ENCODE data around the gene LAPTM5. TPM values are rescaled to one million over a fixed set of nuclear protein-coding genes. Genes with fewer than 3 reads are reported as not detected.
A peak's percentile ranks its signal among the peaks of the same experiment; 100 is the strongest.

The LAPTM5 gene
- total RNA-seq, 4 donors from 2014 or later, result 2.3 to 14.8 (median 10.1) TPM

DNA sequence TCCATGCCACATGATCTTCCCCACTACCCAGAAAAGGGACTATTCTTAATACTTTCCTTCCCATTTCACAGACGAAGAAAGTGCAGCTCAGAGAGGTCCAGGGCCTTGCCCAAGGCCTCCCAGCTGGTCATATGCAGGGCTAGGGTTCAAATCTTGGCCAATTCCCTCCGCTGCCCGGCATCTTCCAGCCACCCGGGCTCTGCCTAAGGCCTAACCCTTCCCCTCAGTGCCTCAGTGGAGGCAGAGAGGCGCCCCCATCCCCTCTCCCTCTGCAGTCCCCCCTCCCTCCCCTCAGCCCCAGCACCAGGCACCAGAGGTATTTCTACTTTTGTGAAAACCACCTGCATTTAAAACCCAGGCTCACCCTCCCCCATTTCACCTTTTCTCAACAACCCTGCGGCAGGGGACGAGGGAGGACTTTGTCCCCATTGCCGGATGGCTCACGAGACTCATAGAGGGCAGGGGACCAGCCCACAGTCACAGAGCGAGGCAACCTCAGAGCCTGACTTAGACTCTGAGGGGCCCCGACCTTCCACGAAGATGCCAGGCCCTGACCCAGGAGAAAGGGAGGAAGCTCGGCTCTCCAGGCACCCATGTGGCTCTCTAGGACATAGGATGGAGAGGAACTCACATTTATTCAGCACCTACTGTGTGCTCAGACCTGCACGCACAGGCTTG is 12.3 kb downstream of the LAPTM5 start:
- TF ChIP-seq CTCF (IDR thresholded peaks at IDR 0.05 in 4 of 5, conservative IDR thresholded peaks at IDR 0.05 in 1 of 5) (no peak), POLR2A (IDR thresholded peaks at IDR 0.05) (no peak)
- Histone ChIP-seq H3K36me3 (no peaks in the 10 kb centered on the region), H3K4me3 (no peak overlapping the region), H3K27me3 (no peaks in the 10 kb centered on the region), H3K9me3 (no peaks in the 10 kb centered on the region), H3K4me1 (no peaks in the 10 kb centered on the region), H3K27ac (no peak overlapping the region)
- in situ Hi-C loops (cut with MboI; ENCODE audit: low sequenced_read_pairs in 4 of 4), result no loop called here
- intact Hi-C loops (cut with DNase I; ENCODE audit: low total_unique reads), result no loop called here
- no peak for DNase-seq
- ATAC-seq, result no peak

GRCh38 chr1:30744060-30744756 is 13.4 kb downstream of the LAPTM5 start:
- Histone ChIP-seq H3K4me3 (no peak overlapping the region), H3K27me3 (no peaks in the 10 kb centered on the region), H3K36me3 (no peaks in the 10 kb centered on the region), H3K9me3 (no peaks in the 10 kb centered on the region), H3K27ac (no peak overlapping the region), H3K4me1 (no peaks in the 10 kb centered on the region)
- ATAC-seq, result peak in 1 of 2 donors; percentile 51
- in situ Hi-C loops (cut with MboI; ENCODE audit: low sequenced_read_pairs in 4 of 4) (no loop called here), intact Hi-C loops (cut with DNase I; ENCODE audit: low total_unique reads) (no loop called here)
- TF ChIP-seq POLR2A (IDR thresholded peaks at IDR 0.05) (no peak), CTCF (IDR thresholded peaks at IDR 0.05 in 4 of 5, conservative IDR thresholded peaks at IDR 0.05 in 1 of 5) (no peak)
- no peak for DNase-seq

GRCh38 chr1:30743584-30744059 is 14.0 kb downstream of the LAPTM5 start:
- H3K4me3 ChIP-seq, result no peak overlapping the region
- H3K4me1 ChIP-seq, result no peaks in the 10 kb centered on the region
- intact Hi-C loops (cut with DNase I; ENCODE audit: low total_unique reads), result no loop called here
- no peaks in the 10 kb centered on the region for H3K27me3 ChIP-seq
- in situ Hi-C loops (cut with MboI; ENCODE audit: low sequenced_read_pairs in 4 of 4), result no loop called here
- H3K9me3 ChIP-seq, result no peaks in the 10 kb centered on the region
- no peak overlapping the region for H3K27ac ChIP-seq
- TF ChIP-seq POLR2A (IDR thresholded peaks at IDR 0.05) (no peak), CTCF (IDR thresholded peaks at IDR 0.05 in 4 of 5, conservative IDR thresholded peaks at IDR 0.05 in 1 of 5) (no peak)
- H3K36me3 ChIP-seq, result no peaks in the 10 kb centered on the region
- ATAC-seq, result peak in 1 of 2 donors; percentile 19
- DNase-seq, result no peak

GRCh38 chr1:30742963-30743559 is 14.5 kb downstream of the LAPTM5 start:
- TF ChIP-seq CTCF (IDR thresholded peaks at IDR 0.05 in 4 of 5, conservative IDR thresholded peaks at IDR 0.05 in 1 of 5), result no peak
- TF ChIP-seq POLR2A (IDR thresholded peaks at IDR 0.05), result no peak
- no peaks in the 10 kb centered on the region for H3K27me3 ChIP-seq
- ATAC-seq (no peak), DNase-seq (no peak)
- no peak overlapping the region for H3K4me3 ChIP-seq
- no peaks in the 10 kb centered on the region for H3K4me1 ChIP-seq
- in situ Hi-C loops (cut with MboI; ENCODE audit: low sequenced_read_pairs in 4 of 4), result no loop called here
- no peak overlapping the region for H3K27ac ChIP-seq
- H3K9me3 ChIP-seq, result no peaks in the 10 kb centered on the region
- no peaks in the 10 kb centered on the region for H3K36me3 ChIP-seq
- intact Hi-C loops (cut with DNase I; ENCODE audit: low total_unique reads), result no loop called here

All from gastrocnemius medialis (tissue), 4 donors.